ENCODE measurements around the gene PNMA1.
"Not testable (repeated sequence)": the region's sequence is repeated elsewhere in the genome, so short reads cannot be mapped to it uniquely, and the experiment has no call there.

Gene PNMA1

GRCh38 chr14:73712071-73712506, 2.1 kb downstream of the PNMA1 start:
- no peak for DNase-seq (ENCODE audit: low spot score)
- TF ChIP-seq, protein P1, sequence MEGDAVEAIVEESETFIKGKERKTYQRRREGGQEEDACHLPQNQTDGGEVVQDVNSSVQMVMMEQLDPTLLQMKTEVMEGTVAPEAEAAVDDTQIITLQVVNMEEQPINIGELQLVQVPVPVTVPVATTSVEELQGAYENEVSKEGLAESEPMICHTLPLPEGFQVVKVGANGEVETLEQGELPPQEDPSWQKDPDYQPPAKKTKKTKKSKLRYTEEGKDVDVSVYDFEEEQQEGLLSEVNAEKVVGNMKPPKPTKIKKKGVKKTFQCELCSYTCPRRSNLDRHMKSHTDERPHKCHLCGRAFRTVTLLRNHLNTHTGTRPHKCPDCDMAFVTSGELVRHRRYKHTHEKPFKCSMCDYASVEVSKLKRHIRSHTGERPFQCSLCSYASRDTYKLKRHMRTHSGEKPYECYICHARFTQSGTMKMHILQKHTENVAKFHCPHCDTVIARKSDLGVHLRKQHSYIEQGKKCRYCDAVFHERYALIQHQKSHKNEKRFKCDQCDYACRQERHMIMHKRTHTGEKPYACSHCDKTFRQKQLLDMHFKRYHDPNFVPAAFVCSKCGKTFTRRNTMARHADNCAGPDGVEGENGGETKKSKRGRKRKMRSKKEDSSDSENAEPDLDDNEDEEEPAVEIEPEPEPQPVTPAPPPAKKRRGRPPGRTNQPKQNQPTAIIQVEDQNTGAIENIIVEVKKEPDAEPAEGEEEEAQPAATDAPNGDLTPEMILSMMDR (IDR thresholded peaks at IDR 0.05; ENCODE audit: borderline replicate concordance, control extremely low read depth, extremely low read depth, insufficient read depth, missing control alignments): no peak
- in situ Hi-C loops (cut with MboI; ENCODE audit: low sequenced_read_pairs, unreplicated experiment): no loop called here

DNA sequence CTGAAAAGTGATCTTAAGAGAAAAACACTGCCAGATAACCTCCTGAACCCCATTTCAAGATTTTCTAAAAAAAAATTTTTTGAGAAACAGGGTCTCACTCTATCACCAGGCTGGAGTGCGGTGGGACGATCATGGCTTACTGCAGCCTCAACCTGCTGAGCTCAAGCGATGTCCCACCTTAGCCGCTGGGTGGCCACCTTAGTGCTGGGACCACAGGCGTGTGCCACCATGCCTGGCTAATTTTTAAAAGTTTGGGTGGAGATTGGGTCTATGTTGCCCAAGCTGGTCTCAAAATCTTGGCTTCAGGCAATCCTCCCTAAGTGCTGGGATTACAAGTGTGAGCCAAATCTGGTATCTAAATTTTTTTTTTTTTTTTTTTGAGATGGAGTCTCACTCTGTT, 3.4 kb downstream of the PNMA1 start:
- in situ Hi-C loops (cut with MboI; ENCODE audit: low sequenced_read_pairs, unreplicated experiment): no loop called here
- TF ChIP-seq, protein P1 (IDR thresholded peaks at IDR 0.05; ENCODE audit: borderline replicate concordance, control extremely low read depth, extremely low read depth, insufficient read depth, missing control alignments): no peak
- DNase-seq (ENCODE audit: low spot score): no peak

- DNase-seq (ENCODE audit: low spot score): no peak
- TF ChIP-seq, protein P1 (IDR thresholded peaks at IDR 0.05; ENCODE audit: borderline replicate concordance, control extremely low read depth, extremely low read depth, insufficient read depth, missing control alignments): no peak
- in situ Hi-C loops (cut with MboI; ENCODE audit: low sequenced_read_pairs, unreplicated experiment): no loop called here
These were observed 4.2 kb downstream of the PNMA1 start for GRCh38 chr14:73709904-73710469.

- in situ Hi-C loops (cut with MboI; ENCODE audit: low sequenced_read_pairs, unreplicated experiment): not testable (repeated sequence)
These were observed 6.1 kb downstream of the PNMA1 start for GRCh38 chr14:73708076-73708475.

DNA sequence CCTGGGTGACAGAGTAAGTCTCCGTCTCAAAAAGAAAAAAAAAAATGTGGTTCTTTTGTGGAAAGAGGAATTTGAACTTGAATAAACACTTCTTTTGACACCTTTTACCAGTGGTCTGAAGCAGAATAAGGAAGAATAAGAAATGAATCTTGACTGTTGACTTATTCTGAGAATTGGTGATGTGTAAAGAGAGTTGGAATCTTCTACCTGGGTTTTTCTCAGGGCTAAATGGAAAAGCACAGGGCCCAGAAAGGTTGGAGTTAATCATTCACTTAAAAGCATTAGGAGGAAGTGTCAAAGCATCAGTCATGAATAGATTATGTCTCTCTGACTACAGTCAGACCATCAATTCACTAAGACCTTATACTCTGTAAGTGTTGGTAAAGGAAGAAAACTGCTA, 13.9 kb downstream of the PNMA1 start:
- DNase-seq (ENCODE audit: low spot score): no peak
- TF ChIP-seq, protein P1 (IDR thresholded peaks at IDR 0.05; ENCODE audit: borderline replicate concordance, control extremely low read depth, extremely low read depth, insufficient read depth, missing control alignments): no peak
- in situ Hi-C loops (cut with MboI; ENCODE audit: low sequenced_read_pairs, unreplicated experiment): no loop called here

More at GRCh38 chr14:73708076-73708475, 6.1 kb downstream of the PNMA1 start:
- not testable (repeated sequence) for DNase-seq (ENCODE audit: low spot score)

- TF ChIP-seq, protein P1 (IDR thresholded peaks at IDR 0.05; ENCODE audit: borderline replicate concordance, control extremely low read depth, extremely low read depth, insufficient read depth, missing control alignments): no peak
- DNase-seq (ENCODE audit: low spot score): peak; percentile 75
These were observed 17.5 kb downstream of the PNMA1 start for GRCh38 chr14:73696466-73697400.

GRCh38 chr14:73695997-73696396, 18.2 kb downstream of the PNMA1 start:
- peak; percentile 41 for DNase-seq (ENCODE audit: low spot score)
- in situ Hi-C loops (cut with MboI; ENCODE audit: low sequenced_read_pairs, unreplicated experiment): no loop called here
- TF ChIP-seq, protein P1 (IDR thresholded peaks at IDR 0.05; ENCODE audit: borderline replicate concordance, control extremely low read depth, extremely low read depth, insufficient read depth, missing control alignments): no peak

More at GRCh38 chr14:73696466-73697400, 17.5 kb downstream of the PNMA1 start:
- in situ Hi-C loops (cut with MboI; ENCODE audit: low sequenced_read_pairs, unreplicated experiment): no loop called here

Data from GM13976 (cell line).